Stimulated activated naive CD4-positive, alpha-beta T cell treated with Interleukin-2 at 50 U/mL for 16 hours (primary cell): Measurements from ENCODE around the gene KCNA1.

Experiments used
- DNase-seq: peaks from one replicate; lab custom pipeline; 2025; lab: John Stamatoyannopoulos, UW

Gene KCNA1

DNA sequence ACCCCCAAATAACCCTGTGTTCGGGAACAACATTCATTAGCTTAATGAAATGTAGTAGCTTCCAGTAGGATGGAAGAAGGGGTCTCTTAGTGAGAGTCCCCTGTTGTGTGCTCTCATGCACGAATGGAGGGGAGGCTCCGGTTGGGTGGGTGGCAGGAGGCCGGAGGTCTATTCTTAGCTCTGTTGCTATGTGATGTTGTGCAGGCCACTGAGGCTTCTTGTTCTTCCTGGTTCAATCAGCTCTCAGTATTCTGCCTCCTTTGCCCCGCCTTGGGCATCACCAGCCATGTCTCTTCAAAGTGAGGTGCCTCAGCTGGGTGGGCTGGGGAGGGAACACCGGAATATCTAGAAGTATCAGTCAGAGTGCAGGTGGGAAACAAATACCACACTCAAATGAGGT is 50.8 kb downstream of the KCNA1 start:
- DNase-seq: no peak

DNA sequence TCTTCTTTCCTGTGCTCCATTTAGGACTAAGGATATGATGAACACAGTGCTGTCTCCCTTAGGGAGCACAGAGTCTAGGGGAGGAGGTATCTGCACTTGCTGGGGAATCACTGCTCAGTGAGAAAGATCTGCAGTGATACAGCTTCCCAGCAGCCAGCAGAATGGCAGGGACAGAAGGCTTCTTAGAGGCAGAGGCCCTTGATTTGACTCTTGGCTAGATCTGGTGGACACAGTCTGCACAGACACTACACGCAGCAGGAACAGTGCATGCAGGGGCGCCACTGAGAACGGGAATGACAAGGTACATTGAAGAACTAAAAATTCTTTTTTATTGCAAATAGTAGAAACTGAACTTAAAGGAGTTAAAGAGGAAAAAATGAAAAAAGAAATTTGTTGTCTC is 51.6 kb downstream of the KCNA1 start:
- DNase-seq: no peak

DNA sequence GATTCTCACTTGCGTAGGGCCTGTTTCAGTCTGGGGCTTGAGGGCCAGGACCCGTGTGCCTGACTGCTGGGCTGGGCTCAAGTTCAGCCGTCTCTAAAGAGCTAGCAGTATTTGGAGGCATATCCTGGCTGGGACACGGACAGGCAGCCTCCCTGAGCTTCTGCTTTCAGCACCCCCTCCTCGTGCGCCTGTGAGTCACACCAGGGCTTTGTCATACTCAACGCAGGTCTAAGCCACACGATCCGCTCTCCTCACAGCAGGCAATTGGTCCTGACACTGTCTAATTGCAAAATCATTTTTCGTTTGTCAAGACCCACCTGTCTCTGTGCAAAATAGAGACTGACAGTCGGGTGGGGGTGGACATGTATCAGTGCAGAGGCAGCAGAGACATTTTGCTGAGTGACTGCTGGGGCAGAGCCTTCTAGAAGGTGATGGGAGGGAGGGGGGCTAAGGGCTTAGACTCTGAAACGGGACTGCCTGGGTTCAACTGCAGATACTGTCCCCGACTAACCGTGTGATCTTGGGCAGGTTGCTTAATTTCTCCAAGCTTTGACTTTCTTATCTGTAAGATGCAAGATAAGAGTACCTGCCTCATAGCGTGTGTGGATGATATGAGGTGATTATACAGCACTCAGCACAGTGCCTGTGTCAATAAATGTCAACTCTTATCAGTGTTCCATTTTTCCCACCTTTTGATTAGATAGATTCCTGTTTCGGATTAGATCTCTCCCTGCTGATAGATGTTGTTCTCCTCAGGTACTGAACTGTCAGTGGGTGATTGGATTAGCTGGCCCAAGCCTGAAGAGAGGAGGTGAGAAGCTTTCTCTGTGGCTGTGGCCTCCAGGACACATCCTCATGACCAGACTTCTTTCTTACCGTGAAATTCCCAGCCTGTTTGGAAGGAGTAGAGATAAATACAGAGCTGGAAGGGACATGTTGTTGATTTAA is 53.1 kb downstream of the KCNA1 start:
- no peak for DNase-seq
